ENCODE data around the gene IBA57. TPM values are rescaled to one million over a fixed set of nuclear protein-coding genes. Genes with fewer than 3 reads are reported as not detected.

Gene IBA57
- total RNA-seq, 4 donors from 2014 or later: 8.2 to 11.8 (median 10.3) TPM

GRCh38 chr1:228163776-228164519 lies 1.7 kb upstream of the IBA57 start:
- TF ChIP-seq POLR2A (IDR thresholded peaks at IDR 0.05): no peak
- TF ChIP-seq CTCF (IDR thresholded peaks at IDR 0.05): no peak
- no peaks in the 10 kb centered on the region for H3K36me3 ChIP-seq
- H3K9me3 ChIP-seq: no peaks in the 10 kb centered on the region
- peaks cover 0 to 37% (median 3%) of the 10 kb centered on the region in 4 donors for H3K4me1 ChIP-seq
- no peaks in the 10 kb centered on the region for H3K27me3 ChIP-seq
- peak overlapping the region in 2 of 4 donors; percentile 41 to 52 for H3K27ac ChIP-seq
- H3K4me3 ChIP-seq: no peak overlapping the region
- no peak for DNase-seq

- H3K27me3 ChIP-seq: no peaks in the 10 kb centered on the region
- peaks cover 0 to 37% (median 3%) of the 10 kb centered on the region in 4 donors for H3K4me1 ChIP-seq
- H3K27ac ChIP-seq: peak overlapping the region; percentile 99 to 100 (median 100)
- no peak for TF ChIP-seq CTCF (IDR thresholded peaks at IDR 0.05)
- peak in 1 of 2 donors; percentile 2 for TF ChIP-seq POLR2A (IDR thresholded peaks at IDR 0.05)
- peak overlapping the region; percentile 65 to 100 (median 88) for H3K4me3 ChIP-seq
- no peaks in the 10 kb centered on the region for H3K36me3 ChIP-seq
- no peaks in the 10 kb centered on the region for H3K9me3 ChIP-seq
- no peak for DNase-seq
Measured at GRCh38 chr1:228164561-228165371, 838 bp upstream of the IBA57 start.

GRCh38 chr1:228166170-228166936 lies 749 bp downstream of the IBA57 start:
- Histone ChIP-seq H3K27me3 (no peaks in the 10 kb centered on the region), H3K4me3 (peak overlapping the region; percentile 65 to 100 (median 88)), H3K36me3 (no peaks in the 10 kb centered on the region), H3K27ac (peak overlapping the region; percentile 99 to 100 (median 100)), H3K9me3 (no peaks in the 10 kb centered on the region), H3K4me1 (peaks cover 0 to 33% (median 3%) of the 10 kb centered on the region in 4 donors)
- DNase-seq: peak in 2 of 3 donors; percentile 52 to 85
- TF ChIP-seq CTCF (IDR thresholded peaks at IDR 0.05) (peak in 5 of 6 experiments; percentile 22 to 63 (median 57)), POLR2A (IDR thresholded peaks at IDR 0.05) (no peak)

GRCh38 chr1:228168563-228169270 lies 3.1 kb downstream of the IBA57 start:
- Histone ChIP-seq H3K9me3 (no peaks in the 10 kb centered on the region), H3K27me3 (no peaks in the 10 kb centered on the region), H3K4me3 (no peak overlapping the region), H3K27ac (no peak overlapping the region), H3K4me1 (peaks cover 0 to 16% (median 3%) of the 10 kb centered on the region in 4 donors), H3K36me3 (no peaks in the 10 kb centered on the region)
- no peak for TF ChIP-seq POLR2A (IDR thresholded peaks at IDR 0.05)
- peak in 1 of 3 donors; percentile 25 for DNase-seq

GRCh38 chr1:228169345-228169744 lies 3.7 kb downstream of the IBA57 start:
- Histone ChIP-seq H3K9me3 (no peaks in the 10 kb centered on the region), H3K4me3 (no peak overlapping the region), H3K27ac (no peak overlapping the region), H3K27me3 (no peaks in the 10 kb centered on the region), H3K4me1 (peaks cover 0 to 17% (median 3%) of the 10 kb centered on the region in 4 donors), H3K36me3 (no peaks in the 10 kb centered on the region)
- no peak for DNase-seq
- TF ChIP-seq CTCF (IDR thresholded peaks at IDR 0.05) (no peak), POLR2A (IDR thresholded peaks at IDR 0.05) (no peak)

Measured in Peyer's patch (tissue), 4 donors.